Endothelial cell of umbilical vein (primary cell): ENCODE data around the gene TOMM7.

Experiments
- EZH2 ChIP-seq: IDR thresholded peaks from 2 replicates; pipeline ENCODE4 v1.6.1; 2012; ENCODE audit warnings: borderline replicate concordance, low read depth, mild to moderate bottlenecking, moderate library complexity, low read length, inconsistent platforms; ENCODE audit not compliant: severe bottlenecking
- POLR2AphosphoS5 ChIP-seq: IDR thresholded peaks from 2 replicates; pipeline ENCODE4 v1.6.1; 2012; ENCODE audit warnings: low read depth, mild to moderate bottlenecking, control low read depth, low read length, moderate library complexity; ENCODE audit not compliant: insufficient read depth
- TF ChIP-seq, protein P1 (sequence below), 2 donors: IDR thresholded peaks; 1 replicate in 1 of 2; 2 replicates in 1 of 2; pipeline ENCODE4 v1.5.1; 2011; ENCODE audit warnings: low read length in 2 of 2, mild to moderate bottlenecking in 2 of 2, moderate library complexity in 2 of 2, control low read depth in 1 of 2, inconsistent platforms in 1 of 2, low read depth in 1 of 2; ENCODE audit not compliant: insufficient read depth in 1 of 2; ENCODE audit errors: extremely low read depth in 1 of 2

DNA sequence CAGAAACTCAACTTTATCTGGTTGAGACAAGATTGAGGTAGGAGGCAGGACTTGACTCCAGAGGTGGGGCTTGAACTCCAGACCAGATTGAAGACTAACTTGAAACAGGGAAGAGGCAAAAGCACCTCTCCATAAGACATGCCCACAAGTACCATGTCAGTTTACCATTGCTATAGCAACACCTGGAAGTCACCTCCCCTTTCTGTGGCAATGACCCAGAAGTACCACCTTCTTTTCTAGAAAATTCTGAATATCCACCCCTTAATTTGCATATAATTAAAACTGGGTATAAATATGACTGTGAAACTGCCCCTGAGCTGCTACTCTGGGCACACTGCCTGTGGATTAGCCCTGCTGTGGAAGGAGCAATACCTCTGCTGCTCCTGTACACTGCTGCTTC, 4.9 kb upstream of the TOMM7 start:
- TF ChIP-seq POLR2AphosphoS5 (no peak), EZH2 (no peak)
- TF ChIP-seq, protein P1, sequence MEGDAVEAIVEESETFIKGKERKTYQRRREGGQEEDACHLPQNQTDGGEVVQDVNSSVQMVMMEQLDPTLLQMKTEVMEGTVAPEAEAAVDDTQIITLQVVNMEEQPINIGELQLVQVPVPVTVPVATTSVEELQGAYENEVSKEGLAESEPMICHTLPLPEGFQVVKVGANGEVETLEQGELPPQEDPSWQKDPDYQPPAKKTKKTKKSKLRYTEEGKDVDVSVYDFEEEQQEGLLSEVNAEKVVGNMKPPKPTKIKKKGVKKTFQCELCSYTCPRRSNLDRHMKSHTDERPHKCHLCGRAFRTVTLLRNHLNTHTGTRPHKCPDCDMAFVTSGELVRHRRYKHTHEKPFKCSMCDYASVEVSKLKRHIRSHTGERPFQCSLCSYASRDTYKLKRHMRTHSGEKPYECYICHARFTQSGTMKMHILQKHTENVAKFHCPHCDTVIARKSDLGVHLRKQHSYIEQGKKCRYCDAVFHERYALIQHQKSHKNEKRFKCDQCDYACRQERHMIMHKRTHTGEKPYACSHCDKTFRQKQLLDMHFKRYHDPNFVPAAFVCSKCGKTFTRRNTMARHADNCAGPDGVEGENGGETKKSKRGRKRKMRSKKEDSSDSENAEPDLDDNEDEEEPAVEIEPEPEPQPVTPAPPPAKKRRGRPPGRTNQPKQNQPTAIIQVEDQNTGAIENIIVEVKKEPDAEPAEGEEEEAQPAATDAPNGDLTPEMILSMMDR (IDR thresholded peaks at IDR 0.05; ENCODE audit: extremely low read depth in 1 of 2, insufficient read depth in 1 of 2, low read depth in 1 of 2, low read length in 2 of 2): no peak
